Measurements from ENCODE around the gene COX14.

- TF ChIP-seq CTCF (conservative IDR thresholded peaks at IDR 0.05; ENCODE audit: low read depth, low read length) = no peak
- TF ChIP-seq EZH2 (IDR thresholded peaks at IDR 0.05; ENCODE audit: borderline replicate concordance, low read depth, low read length, poor library complexity, severe bottlenecking) = no peak
Observed at GRCh38 chr12:50082644-50083043, 29.4 kb upstream of the COX14 start.

All from A673 (cell line).